Fibroblast of the aortic adventitia (primary cell): ENCODE results near the gene CIAO2B. TPM values are rescaled to one million over a fixed set of nuclear protein-coding genes. Genes with fewer than 3 reads are reported as not detected.
"Not testable (repeated sequence)": the region's sequence is repeated elsewhere in the genome, so short reads cannot be mapped to it uniquely, and the experiment has no call there.

Source experiments
- DNase-seq: peaks from one replicate; pipeline ENCODE4 v3.0.0-alpha.2; 2010; ENCODE audit warnings: low read depth
- H3K4me3 ChIP-seq: 2 replicates; pipeline ENCODE4 v1.5.1; 2011; ENCODE audit warnings: low read depth, mild to moderate bottlenecking, control low read depth, low read length, moderate library complexity
- total RNA-seq: library from RNA; depleted of rRNA; stranded (reverse); fragments of >200 nt; gene quantifications from 2 replicates; pipeline ENCODE4 v1.2.3, GENCODE V29; 2012; ENCODE audit warnings: low replicate concordance
- TF ChIP-seq, protein P1 (sequence below): IDR thresholded peaks from 2 replicates; pipeline ENCODE4 v1.5.1; 2011; ENCODE audit warnings: mild to moderate bottlenecking, low read length, control low read depth, inconsistent platforms; ENCODE audit not compliant: insufficient read depth

Gene CIAO2B
- total RNA-seq, result 12.8 and 109 TPM in 2 replicates

DNA sequence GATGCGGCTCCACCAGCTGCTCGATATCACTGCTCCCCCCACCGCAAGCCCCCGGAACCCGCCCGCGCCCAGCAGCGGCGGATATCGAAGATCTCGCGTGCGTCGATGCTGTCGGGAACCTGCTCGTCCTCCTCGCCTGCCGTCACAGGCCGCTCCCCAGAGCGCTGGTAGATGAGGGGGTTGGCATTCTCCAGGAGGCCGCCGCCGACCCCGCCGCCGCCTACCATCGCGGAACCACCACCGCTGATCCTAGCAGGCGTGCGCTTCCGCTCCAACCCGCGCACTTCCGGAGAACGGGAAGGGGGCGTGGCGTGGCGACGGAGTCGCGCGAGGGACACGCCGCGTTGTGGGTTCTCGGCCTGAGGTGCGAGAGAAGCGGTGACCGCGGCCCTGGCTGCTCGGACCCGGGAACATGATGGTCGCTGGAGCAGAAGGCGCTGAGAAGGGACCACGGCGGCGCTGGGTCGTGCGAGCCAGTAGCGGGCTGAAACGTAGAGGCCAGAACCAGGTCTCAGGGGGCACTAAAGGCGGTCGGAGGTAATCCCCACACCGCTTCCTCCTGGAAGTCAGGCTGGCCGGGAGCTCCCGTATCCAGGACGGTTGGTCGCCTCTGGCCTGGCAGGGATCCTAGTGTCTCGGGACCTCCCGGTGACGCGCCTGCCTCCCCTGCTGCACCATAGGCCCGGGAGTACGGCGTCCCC lies at the start of gene CIAO2B:
TSS of gene CIAO2B (minus strand) at position 265 of the 701 bp plus-strand sequence. CDS start at position 227, 38 bp downstream.
- peak within 1 kb of the TSS; percentile 99 for H3K4me3 ChIP-seq
- DNase-seq, result peak; percentile 77
- TF ChIP-seq, protein P1, sequence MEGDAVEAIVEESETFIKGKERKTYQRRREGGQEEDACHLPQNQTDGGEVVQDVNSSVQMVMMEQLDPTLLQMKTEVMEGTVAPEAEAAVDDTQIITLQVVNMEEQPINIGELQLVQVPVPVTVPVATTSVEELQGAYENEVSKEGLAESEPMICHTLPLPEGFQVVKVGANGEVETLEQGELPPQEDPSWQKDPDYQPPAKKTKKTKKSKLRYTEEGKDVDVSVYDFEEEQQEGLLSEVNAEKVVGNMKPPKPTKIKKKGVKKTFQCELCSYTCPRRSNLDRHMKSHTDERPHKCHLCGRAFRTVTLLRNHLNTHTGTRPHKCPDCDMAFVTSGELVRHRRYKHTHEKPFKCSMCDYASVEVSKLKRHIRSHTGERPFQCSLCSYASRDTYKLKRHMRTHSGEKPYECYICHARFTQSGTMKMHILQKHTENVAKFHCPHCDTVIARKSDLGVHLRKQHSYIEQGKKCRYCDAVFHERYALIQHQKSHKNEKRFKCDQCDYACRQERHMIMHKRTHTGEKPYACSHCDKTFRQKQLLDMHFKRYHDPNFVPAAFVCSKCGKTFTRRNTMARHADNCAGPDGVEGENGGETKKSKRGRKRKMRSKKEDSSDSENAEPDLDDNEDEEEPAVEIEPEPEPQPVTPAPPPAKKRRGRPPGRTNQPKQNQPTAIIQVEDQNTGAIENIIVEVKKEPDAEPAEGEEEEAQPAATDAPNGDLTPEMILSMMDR, result no peak

DNA sequence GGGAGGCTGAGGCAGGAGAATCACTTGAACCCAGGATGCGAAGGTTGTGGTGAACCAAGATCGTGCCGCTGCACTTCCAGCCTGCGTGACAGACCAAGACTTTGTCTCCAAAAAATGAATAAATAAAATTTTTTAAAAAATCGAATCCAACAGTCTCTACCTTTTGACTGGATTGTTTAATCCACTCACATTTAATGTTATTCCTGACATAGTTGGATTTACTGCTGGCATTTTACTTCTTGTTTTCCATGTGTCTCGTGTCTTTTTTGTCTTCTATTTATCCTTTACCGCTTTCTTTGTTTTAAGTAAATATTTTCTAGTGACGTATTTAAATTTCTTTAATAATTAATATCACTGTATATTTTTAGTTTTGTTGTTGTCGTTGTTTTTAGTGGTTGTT lies 48.8 kb upstream of the CIAO2B start:
- no peak overlapping the region for H3K4me3 ChIP-seq
- TF ChIP-seq, protein P1, result no peak
- DNase-seq, result no peak

DNA sequence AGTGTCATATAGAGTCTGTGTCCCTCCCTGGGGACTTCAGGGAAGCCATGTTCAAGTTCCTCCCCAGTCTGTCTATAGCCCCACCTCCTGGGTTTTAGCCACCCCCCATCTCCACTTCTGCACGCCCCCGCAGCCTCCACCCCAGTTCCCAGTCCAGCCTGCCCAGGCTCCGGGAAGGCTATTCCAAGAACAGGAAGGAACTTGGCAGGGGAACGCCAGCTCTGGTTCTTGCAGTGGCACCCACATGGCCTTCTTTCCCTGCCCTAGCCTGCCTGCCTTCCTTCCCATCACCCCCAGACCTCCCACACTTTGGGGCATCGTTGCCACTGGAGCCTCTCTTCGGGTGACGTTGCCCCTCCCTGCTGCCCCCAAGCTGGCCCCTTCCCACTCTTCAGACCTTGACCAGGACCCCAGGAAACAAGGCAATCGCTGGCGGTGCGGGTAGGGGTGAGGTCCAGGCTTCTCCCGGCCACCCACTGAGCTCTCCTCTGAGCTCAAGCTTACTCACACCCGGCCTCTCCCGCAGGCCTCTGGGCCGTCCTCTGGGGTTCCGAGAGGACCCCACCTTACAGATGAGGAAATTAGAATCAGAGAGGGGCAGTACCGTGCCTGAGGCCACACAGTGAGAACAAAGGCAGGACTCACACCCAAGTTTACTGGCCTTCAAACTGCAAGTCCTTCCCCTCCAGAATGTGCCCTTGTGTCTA lies 45.0 kb upstream of the CIAO2B start:
- no peak for DNase-seq
- TF ChIP-seq, protein P1, result no peak
- H3K4me3 ChIP-seq, result no peak overlapping the region

DNA sequence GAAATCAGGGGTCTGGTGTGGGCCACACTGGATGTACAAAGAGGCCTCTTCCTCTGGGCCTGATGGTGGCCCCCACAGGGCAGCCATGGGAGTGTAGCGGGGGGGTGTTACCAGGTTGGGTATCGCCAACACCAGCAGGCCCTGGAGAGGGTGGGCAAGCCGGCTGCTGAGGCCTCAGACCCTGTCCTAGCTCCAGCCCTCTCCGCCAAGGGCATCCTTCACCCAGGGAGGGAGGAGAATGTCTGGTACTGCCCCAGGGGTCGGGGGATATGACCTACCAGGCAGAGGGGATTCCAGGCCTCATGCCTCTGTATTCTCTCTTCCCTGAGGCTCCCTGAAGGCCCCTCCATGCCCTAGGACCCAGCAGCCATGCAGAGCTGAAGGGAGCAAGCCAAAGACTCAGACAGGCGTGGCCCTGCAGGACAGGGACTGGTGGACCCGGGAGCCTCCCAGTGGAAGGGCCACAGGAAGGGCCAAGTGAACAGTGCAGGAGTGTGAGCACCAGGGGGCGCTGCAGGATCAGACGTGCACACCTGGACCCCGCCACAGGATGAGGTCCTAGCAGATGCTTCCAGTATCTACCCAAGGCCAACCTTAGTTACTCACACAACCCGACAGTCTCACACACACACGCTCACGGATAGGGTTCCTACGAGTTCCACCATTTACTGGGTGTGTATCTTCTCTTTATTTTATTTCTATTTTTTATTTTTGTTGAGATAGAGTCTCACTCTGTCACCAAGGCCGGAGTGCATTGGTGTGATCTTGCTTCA lies 43.3 kb upstream of the CIAO2B start:
- H3K4me3 ChIP-seq, result no peak overlapping the region
- DNase-seq, result peak; percentile 82
- TF ChIP-seq, protein P1, result peak; percentile 88

DNA sequence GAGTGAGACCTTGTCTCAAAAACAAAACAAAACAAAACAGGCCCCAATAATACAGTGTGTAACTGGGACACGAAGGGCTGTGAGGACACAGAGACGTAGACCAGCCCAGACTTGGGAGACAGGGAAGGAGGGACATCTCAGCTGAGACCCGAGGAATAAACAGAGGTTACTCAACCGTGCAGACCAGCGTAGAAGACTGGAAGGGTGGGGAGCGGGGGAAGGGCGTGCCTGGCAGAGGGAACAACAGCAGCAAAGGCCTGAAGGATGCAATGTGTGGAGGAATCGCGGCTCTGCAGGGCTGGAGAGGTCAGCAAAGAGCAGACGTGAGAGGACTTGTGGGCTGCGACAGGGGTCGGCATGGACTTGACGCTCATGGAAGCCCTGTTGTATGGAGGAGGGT lies 42.5 kb upstream of the CIAO2B start:
- TF ChIP-seq, protein P1, result no peak
- H3K4me3 ChIP-seq, result no peak overlapping the region
- no peak for DNase-seq

DNA sequence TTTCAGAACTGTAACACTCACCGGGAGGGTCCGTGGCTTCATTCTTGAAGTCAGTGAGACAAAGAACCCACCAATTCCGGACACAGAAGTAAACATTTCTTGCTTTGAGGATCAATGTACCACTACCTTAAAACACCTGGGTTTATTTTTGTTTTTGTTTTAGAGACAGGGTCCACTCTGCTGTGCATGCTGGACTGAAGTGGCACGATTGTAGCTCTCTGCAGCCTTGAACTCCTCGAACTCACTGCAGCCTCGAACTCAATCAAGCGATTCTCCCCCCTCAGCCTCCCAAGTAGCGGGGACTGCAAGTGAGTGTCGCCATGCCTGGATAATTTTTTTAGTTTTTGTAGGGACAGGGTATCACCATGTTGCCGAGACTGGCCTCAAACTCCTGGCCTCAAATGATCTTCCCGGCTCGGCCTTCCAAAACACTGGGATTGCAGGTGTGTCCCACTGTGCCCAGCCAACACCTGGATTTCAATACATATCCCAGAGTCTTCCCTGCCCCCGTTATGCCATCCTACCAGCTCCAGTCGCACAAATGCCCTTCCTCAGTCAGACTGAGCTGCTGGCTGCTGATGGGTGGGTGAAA lies 41.2 kb upstream of the CIAO2B start:
- no peak overlapping the region for H3K4me3 ChIP-seq
- no peak for DNase-seq
- TF ChIP-seq, protein P1, result no peak

DNA sequence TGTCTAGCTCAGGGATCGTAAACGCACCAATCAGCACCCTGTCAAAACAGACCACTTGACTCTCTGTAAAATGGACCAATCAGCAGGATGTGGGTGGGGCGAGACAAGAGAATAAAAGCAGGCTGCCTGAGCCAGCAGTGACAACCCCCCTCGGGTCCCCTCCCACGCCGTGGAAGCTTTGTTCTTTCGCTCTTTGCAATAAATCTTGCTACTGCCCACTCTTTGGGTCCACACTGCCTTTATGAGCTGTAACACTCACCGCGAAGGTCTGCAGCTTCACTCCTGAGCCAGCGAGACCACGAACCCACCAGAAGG lies 40.7 kb upstream of the CIAO2B start:
- DNase-seq, H3K4me3 ChIP-seq: not testable (repeated sequence)

DNA sequence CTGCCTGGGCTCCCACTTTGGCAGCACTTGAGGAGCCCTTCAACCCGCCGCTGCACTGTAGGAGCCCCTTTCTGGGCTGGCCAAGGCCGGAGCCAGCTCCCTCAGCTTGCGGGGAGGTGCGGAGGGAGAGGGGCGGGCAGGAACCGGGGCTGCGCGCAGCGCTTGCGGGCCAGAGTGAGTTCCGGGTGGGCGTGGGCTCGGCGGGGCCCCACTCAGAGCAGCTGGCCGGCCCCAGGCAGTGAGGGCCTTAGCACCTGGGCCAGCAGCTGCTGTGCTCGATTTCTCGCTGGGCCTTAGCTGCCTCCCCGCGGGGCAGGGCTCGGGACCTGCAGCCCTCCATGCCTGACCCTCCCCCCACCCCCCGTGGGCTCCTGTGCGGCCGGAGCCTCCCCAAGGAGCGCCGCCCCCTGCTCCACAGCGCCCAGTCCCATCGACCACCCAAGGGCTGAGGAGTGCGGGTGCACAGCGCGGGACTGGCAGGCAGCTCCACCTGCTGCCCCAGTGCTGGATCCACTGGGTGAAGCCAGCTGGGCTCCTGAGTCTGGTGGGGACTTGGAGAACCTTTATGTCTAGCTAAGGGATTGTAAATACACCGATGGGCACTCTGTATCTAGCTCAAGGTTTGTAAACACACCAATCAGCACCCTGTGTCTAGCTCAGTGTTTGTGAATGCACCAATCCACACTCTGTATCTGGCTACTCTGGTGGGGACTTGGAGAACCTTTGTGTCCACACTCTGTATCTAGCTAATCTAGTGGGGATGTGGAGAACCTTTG lies 40.1 kb upstream of the CIAO2B start:
- DNase-seq, H3K4me3 ChIP-seq: not testable (repeated sequence)
